ENCODE results near the gene MED12L.
A peak's percentile ranks its signal among the peaks of the same experiment; 100 is the strongest.

MED12L gene

DNA sequence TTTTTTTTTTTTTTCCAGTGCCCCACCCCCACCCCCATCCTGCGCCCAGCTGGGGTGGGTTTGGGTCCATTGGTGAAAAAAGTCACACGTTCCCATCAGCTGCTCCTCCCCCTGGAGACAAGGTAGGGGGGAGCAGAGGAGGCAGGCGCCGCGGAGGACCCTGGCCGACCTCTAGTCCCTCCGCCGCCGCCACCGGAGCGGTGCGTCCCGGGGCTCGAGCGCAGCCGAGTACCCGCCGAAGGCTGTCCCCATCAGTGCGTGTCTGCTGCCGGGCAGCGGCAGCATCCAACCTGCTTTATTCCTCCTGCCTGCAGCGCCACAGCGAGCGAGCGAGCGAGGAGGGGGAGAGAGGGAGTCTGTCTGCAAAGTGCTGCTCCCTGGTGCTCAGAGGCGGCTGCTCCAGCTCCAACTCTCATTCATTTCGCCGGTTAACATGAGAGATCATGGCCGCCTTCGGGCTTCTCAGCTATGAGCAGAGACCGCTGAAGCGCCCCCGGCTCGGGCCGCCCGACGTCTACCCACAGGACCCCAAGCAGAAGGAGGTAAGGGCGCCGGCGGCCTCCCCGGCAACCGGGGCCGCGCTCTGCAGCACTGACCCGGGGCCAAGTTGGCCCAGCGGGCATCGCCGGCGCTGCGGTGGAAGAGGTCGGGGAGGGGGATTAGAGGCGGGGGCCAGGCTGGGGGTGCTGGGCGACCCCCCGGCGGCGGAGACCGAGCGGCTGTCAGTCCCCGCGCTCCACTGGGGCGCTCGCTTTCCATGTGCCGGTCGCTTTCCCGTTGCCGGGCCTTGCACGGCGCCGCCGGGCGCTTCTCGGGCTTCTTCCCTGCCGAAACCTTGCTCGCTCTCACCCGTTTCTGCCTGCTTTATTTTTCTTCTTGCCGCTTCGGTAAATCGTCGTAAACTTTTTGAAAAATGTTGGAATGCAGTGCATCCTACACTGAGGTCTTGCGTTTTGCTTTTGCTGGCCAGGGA, 1.3 kb downstream of the MED12L start:
- no peaks in the 10 kb centered on the region for H3K36me3 ChIP-seq (ENCODE audit: control insufficient read depth in 5 of 5, insufficient read depth in 5 of 5, low read length in 5 of 5)
- peaks cover 4 to 23% (median 14%) of the 10 kb centered on the region in 5 donors for H3K27me3 ChIP-seq (ENCODE audit: control insufficient read depth in 5 of 5, insufficient read depth in 4 of 5, low read length in 5 of 5)
- H3K9me3 ChIP-seq (ENCODE audit: control insufficient read depth in 5 of 5, low read length in 5 of 5): no peaks in the 10 kb centered on the region
- H3K4me1 ChIP-seq (ENCODE audit: control insufficient read depth in 5 of 5, insufficient read depth in 5 of 5, low read length in 5 of 5): peaks cover 0 to 28% (median 26%) of the 10 kb centered on the region in 5 donors
- peak overlapping the region; percentile 35 to 74 (median 61) for H3K4me3 ChIP-seq (ENCODE audit: low read depth in 1 of 5, low read length in 5 of 5)
- H3K9ac ChIP-seq (ENCODE audit: low read length in 5 of 5): peak overlapping the region in 1 of 5 donors; percentile 59
- no peak overlapping the region for H3K27ac ChIP-seq (ENCODE audit: low read depth, low read length)

DNA sequence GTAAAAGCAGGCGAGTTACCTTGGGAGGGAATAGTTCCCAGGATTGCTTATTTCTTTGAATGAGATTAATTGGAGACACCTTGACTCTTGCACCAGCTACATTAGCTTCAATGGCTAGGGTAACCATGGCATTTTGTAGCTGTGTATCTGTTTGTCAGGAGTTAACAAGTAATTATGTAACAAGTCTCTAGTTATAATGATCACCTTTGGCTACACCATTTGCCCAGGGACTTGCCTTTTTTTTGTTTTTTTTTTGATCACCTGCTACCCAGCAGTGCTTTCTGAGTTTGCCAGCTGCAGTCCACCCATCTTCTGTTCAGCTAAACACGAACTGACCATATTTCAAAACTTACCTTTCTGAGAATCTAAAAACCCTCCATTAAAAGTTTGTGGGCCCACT, 2.2 kb downstream of the MED12L start:
- Histone ChIP-seq H3K27me3 (ENCODE audit: control insufficient read depth in 5 of 5, insufficient read depth in 4 of 5, low read length in 5 of 5) (peaks cover under 1 to 21% (median 10%) of the 10 kb centered on the region in 5 donors), H3K4me3 (ENCODE audit: low read depth in 1 of 5, low read length in 5 of 5) (no peak overlapping the region), H3K9ac (ENCODE audit: low read length in 5 of 5) (no peak overlapping the region), H3K27ac (ENCODE audit: low read depth, low read length) (no peak overlapping the region), H3K36me3 (ENCODE audit: control insufficient read depth in 5 of 5, insufficient read depth in 5 of 5, low read length in 5 of 5) (no peaks in the 10 kb centered on the region), H3K4me1 (ENCODE audit: control insufficient read depth in 5 of 5, insufficient read depth in 5 of 5, low read length in 5 of 5) (peaks cover 0 to 28% (median 26%) of the 10 kb centered on the region in 5 donors), H3K9me3 (ENCODE audit: control insufficient read depth in 5 of 5, low read length in 5 of 5) (no peaks in the 10 kb centered on the region)

DNA sequence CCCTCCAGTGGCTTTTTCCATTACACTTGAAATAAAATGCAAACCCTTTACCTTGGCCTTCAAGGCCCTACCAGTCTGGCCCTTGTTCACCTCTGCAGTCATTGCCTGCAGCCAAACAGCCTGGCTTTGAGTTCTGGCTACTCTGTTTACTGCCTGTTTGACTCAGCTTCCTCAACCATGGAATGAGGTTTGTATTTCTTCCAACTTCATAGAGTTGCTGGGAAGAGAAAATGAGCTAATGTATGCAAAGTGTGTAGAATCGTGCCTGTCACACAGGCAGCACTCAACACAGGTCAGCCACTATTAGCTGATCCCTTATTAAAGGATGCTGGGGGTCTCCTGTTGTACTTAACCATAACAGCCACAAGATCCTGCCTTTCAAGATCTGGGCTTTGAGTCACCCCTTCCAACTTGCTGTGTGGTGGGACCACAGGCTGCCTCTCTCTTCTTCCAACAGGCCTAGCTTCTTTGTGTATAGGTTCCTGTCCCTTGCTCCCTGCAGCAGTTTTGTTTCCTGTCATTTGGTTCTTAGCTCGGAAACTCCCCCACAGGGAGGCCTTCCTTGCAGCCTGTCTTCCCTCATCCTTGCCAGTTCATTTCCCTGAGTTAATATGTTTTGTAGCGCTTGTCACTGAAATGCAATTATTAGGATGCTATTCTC, 6.4 kb downstream of the MED12L start:
- peaks cover 0 to 6% (median 0%) of the 10 kb centered on the region in 5 donors for H3K27me3 ChIP-seq (ENCODE audit: control insufficient read depth in 5 of 5, insufficient read depth in 4 of 5, low read length in 5 of 5)
- no peak overlapping the region for H3K27ac ChIP-seq (ENCODE audit: low read depth, low read length)
- H3K4me3 ChIP-seq (ENCODE audit: low read depth in 1 of 5, low read length in 5 of 5): no peak overlapping the region
- peaks cover 0 to 6% (median 5%) of the 10 kb centered on the region in 5 donors for H3K4me1 ChIP-seq (ENCODE audit: control insufficient read depth in 5 of 5, insufficient read depth in 5 of 5, low read length in 5 of 5)
- H3K36me3 ChIP-seq (ENCODE audit: control insufficient read depth in 5 of 5, insufficient read depth in 5 of 5, low read length in 5 of 5): no peaks in the 10 kb centered on the region
- no peaks in the 10 kb centered on the region for H3K9me3 ChIP-seq (ENCODE audit: control insufficient read depth in 5 of 5, low read length in 5 of 5)
- no peak overlapping the region for H3K9ac ChIP-seq (ENCODE audit: low read length in 5 of 5)

DNA sequence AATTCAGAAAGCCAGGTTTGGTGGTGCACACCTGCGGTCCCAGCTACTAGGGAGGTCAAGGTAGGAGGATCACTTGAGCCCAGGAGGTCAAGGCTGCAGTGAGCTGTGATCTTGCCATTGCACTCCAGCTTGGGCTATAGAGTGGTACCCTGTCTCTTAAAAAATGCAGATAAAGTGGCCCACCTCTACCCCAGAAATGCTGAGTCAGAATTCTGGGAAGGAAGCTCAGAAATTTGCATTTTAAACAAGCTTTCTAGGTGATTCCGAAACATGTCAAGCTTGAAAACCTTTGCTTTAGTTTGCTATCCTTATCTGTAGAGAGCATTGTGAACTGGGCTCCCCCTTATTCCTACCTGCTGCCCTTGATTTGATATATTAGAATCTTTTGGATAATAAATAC, 7.7 kb downstream of the MED12L start:
- H3K27me3 ChIP-seq (ENCODE audit: control insufficient read depth in 5 of 5, insufficient read depth in 4 of 5, low read length in 5 of 5): peaks cover 0 to 7% (median 0%) of the 10 kb centered on the region in 5 donors
- H3K4me3 ChIP-seq (ENCODE audit: low read depth in 1 of 5, low read length in 5 of 5): no peak overlapping the region

DNA sequence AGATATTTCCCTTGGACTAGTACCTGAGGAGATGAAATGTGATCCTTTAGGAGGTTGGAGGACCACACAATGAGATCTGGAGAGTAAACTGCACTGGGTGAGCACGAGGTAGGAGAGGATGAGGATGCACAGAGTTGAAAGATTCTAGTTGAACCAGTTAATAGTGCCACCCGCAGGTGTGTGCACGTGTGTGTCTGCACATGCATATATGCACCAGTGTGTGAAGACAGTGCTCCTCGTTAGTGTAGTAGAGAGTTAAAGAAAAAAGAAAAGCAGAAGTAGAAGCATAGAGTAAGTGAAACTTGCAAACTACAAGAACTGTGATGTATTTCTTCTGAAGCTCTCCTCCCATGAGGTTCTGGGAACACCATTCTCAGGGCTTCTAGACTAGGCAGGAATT, 8.4 kb downstream of the MED12L start:
- no peaks in the 10 kb centered on the region for H3K36me3 ChIP-seq (ENCODE audit: control insufficient read depth in 5 of 5, insufficient read depth in 5 of 5, low read length in 5 of 5)
- H3K4me1 ChIP-seq (ENCODE audit: control insufficient read depth in 5 of 5, insufficient read depth in 5 of 5, low read length in 5 of 5): no peaks in the 10 kb centered on the region
- no peak overlapping the region for H3K9ac ChIP-seq (ENCODE audit: low read length in 5 of 5)
- H3K9me3 ChIP-seq (ENCODE audit: control insufficient read depth in 5 of 5, low read length in 5 of 5): no peaks in the 10 kb centered on the region
- peaks cover 0 to 7% (median 0%) of the 10 kb centered on the region in 5 donors for H3K27me3 ChIP-seq (ENCODE audit: control insufficient read depth in 5 of 5, insufficient read depth in 4 of 5, low read length in 5 of 5)
- H3K27ac ChIP-seq (ENCODE audit: low read depth, low read length): no peak overlapping the region
- H3K4me3 ChIP-seq (ENCODE audit: low read depth in 1 of 5, low read length in 5 of 5): no peak overlapping the region

More for the DNA sequence above, 7.7 kb downstream of the MED12L start:
- Histone ChIP-seq H3K9ac (ENCODE audit: low read length in 5 of 5) (no peak overlapping the region), H3K4me1 (ENCODE audit: control insufficient read depth in 5 of 5, insufficient read depth in 5 of 5, low read length in 5 of 5) (no peaks in the 10 kb centered on the region), H3K36me3 (ENCODE audit: control insufficient read depth in 5 of 5, insufficient read depth in 5 of 5, low read length in 5 of 5) (no peaks in the 10 kb centered on the region), H3K9me3 (ENCODE audit: control insufficient read depth in 5 of 5, low read length in 5 of 5) (no peaks in the 10 kb centered on the region), H3K27ac (ENCODE audit: low read depth, low read length) (no peak overlapping the region)

DNA sequence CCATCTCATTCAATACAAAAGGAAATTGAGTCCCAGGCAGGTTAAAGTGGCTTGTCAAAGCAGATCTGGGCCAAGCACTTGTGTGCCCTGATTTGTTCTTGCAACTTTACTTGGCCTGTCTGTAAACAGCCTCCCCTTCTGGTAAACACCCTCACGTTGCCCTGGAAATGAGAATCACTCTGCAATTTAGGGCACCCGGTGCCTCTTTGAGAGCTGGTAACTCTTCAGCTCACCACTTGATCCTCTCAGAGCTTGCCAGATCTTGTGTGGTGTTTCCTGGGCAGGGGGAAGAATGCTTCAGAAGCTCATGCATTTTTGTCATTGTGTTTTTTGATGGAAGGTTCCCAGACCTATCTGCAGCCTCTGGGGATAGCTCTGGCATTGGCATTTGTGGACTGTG, 11.3 kb downstream of the MED12L start:
- Histone ChIP-seq H3K9me3 (ENCODE audit: control insufficient read depth in 5 of 5, low read length in 5 of 5) (no peaks in the 10 kb centered on the region), H3K36me3 (ENCODE audit: control insufficient read depth in 5 of 5, insufficient read depth in 5 of 5, low read length in 5 of 5) (no peaks in the 10 kb centered on the region), H3K27me3 (ENCODE audit: control insufficient read depth in 5 of 5, insufficient read depth in 4 of 5, low read length in 5 of 5) (peaks cover 0 to 7% (median 0%) of the 10 kb centered on the region in 5 donors), H3K4me3 (ENCODE audit: low read depth in 1 of 5, low read length in 5 of 5) (no peak overlapping the region), H3K9ac (ENCODE audit: low read length in 5 of 5) (no peak overlapping the region), H3K27ac (ENCODE audit: low read depth, low read length) (no peak overlapping the region), H3K4me1 (ENCODE audit: control insufficient read depth in 5 of 5, insufficient read depth in 5 of 5, low read length in 5 of 5) (no peaks in the 10 kb centered on the region)

DNA sequence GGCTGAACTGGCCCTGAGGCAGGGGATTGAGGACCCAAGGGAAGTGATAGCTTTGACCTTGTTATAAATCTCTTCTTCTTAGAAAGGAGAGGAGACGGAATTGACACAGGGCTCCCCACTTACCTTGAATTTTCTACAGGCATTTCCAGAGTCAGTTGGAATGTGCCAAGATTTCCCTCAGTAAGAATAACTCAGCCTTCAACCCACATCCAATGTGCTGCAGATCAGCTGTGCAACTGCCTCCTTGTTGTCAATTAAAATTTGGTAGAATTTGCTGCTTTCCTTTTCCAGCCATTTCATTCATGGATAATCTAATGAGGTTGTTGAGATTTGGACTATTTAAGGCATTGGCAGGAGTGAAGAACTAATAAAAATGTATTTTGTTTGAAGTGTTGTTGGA, 14.6 kb downstream of the MED12L start:
- Histone ChIP-seq H3K4me3 (ENCODE audit: low read depth in 1 of 5, low read length in 5 of 5) (no peak overlapping the region), H3K4me1 (ENCODE audit: control insufficient read depth in 5 of 5, insufficient read depth in 5 of 5, low read length in 5 of 5) (no peaks in the 10 kb centered on the region), H3K9me3 (ENCODE audit: control insufficient read depth in 5 of 5, low read length in 5 of 5) (no peaks in the 10 kb centered on the region), H3K36me3 (ENCODE audit: control insufficient read depth in 5 of 5, insufficient read depth in 5 of 5, low read length in 5 of 5) (no peaks in the 10 kb centered on the region), H3K9ac (ENCODE audit: low read length in 5 of 5) (no peak overlapping the region), H3K27me3 (ENCODE audit: control insufficient read depth in 5 of 5, insufficient read depth in 4 of 5, low read length in 5 of 5) (peaks cover 0 to 11% (median 0%) of the 10 kb centered on the region in 5 donors), H3K27ac (ENCODE audit: low read depth, low read length) (no peak overlapping the region)

DNA sequence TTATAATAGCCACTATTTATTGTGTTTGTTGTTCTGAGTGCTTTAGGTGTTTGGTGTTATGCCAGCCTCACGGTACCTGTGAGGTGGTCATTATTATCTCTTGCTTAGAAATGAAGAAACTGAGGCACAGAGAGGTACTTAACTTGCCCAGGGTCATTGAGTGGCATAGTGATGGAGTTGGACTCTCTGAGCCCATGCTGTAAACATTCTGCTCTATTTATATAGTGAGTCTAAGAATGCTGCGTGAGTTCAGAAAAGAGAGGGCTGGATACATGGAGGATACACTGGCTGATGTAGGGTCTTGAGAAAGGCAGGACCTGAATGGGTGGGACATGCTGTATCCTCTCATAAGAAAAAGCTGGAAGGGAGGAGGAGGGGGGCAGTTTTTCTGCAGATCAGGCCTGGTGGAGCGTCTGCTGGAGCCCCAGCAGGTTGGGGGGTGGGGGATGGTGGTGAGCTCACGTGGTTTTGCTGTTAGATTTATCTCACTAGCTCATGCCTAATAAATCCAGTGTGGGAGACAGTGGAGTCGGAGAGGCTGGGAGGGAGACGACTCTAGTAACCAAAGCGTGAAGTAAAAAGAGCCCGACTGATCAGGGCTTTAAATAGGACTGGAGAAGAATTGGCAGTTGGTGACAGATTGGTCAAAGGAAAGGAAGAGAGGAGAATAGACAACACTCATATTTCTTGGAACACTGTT, 16.0 kb downstream of the MED12L start:
- Histone ChIP-seq H3K4me3 (ENCODE audit: low read depth in 1 of 5, low read length in 5 of 5) (no peak overlapping the region), H3K4me1 (ENCODE audit: control insufficient read depth in 5 of 5, insufficient read depth in 5 of 5, low read length in 5 of 5) (no peaks in the 10 kb centered on the region), H3K27ac (ENCODE audit: low read depth, low read length) (no peak overlapping the region), H3K9me3 (ENCODE audit: control insufficient read depth in 5 of 5, low read length in 5 of 5) (peaks cover 0 to 2% (median 0%) of the 10 kb centered on the region in 5 donors), H3K27me3 (ENCODE audit: control insufficient read depth in 5 of 5, insufficient read depth in 4 of 5, low read length in 5 of 5) (peaks cover 0 to 11% (median 2%) of the 10 kb centered on the region in 5 donors), H3K36me3 (ENCODE audit: control insufficient read depth in 5 of 5, insufficient read depth in 5 of 5, low read length in 5 of 5) (no peaks in the 10 kb centered on the region), H3K9ac (ENCODE audit: low read length in 5 of 5) (no peak overlapping the region)

DNA sequence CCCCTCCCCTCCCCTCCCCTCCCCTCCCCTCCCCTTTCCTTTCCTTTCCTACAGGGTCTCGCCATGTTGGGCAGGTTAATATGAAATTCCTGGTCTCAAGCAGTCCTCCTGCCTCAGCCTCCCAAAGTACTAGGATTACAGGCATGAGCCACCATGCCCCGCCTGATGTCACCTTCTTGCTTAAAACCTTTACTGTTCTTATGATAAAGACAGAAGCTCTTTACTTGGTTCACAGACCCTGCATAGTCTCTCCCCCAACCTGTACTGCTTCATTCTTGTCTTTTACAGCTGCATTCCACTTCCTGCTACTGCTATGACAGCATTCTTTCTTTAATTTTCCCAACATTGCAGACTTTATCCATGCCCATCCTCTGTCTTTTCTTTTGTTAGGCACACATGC, 20.8 kb downstream of the MED12L start:
- Histone ChIP-seq H3K9me3 (ENCODE audit: control insufficient read depth in 5 of 5, low read length in 5 of 5) (peaks cover 0 to 3% (median 0%) of the 10 kb centered on the region in 5 donors), H3K9ac (ENCODE audit: low read length in 5 of 5) (no peak overlapping the region), H3K4me1 (ENCODE audit: control insufficient read depth in 5 of 5, insufficient read depth in 5 of 5, low read length in 5 of 5) (no peaks in the 10 kb centered on the region), H3K36me3 (ENCODE audit: control insufficient read depth in 5 of 5, insufficient read depth in 5 of 5, low read length in 5 of 5) (no peaks in the 10 kb centered on the region), H3K4me3 (ENCODE audit: low read depth in 1 of 5, low read length in 5 of 5) (no peak overlapping the region), H3K27me3 (ENCODE audit: control insufficient read depth in 5 of 5, insufficient read depth in 4 of 5, low read length in 5 of 5) (peaks cover 0 to 6% (median 4%) of the 10 kb centered on the region in 5 donors), H3K27ac (ENCODE audit: low read depth, low read length) (no peak overlapping the region)

Measured in subcutaneous abdominal adipose tissue (tissue), 5 donors.